WTC11 (cell line): Measurements from ENCODE around the gene ANKRD27. TPM values are rescaled to one million over a fixed set of nuclear protein-coding genes. Genes with fewer than 3 reads are reported as not detected.

Experiments
- ATAC-seq: fragments of 200-7000 bp; cut with Tn5 transposase; 2 replicates; pipeline ENCODE4 v1.10.0; 2021; ENCODE audit warnings: mild to moderate bottlenecking, moderate library complexity
- CTCF ChIA-PET: fragments of 300-600 bp; sonication (Branson Sonifier 250); formaldehyde crosslinking; loops from one replicate; lab custom pipeline; 2021; ENCODE audit warnings: antibody characterized with exemption; lab: Charles Lee
- POLR2A ChIA-PET: fragments of 350-600 bp; sonication (Branson Sonifier 250); formaldehyde crosslinking; loops from one replicate; lab custom pipeline; 2021; ENCODE audit warnings: antibody characterized with exemption; lab: Charles Lee
- DNase-seq: peaks from one replicate; pipeline ENCODE4 v3.0.0; 2021; ENCODE audit warnings: low spot score
- H3K27ac Mint-ChIP-seq: 2 replicates; pipeline ENCODE4 v1.8.0; 2021; ENCODE audit warnings: mixed read lengths
- H3K27me3 Mint-ChIP-seq: 2 replicates; pipeline ENCODE4 v1.8.0; 2021; ENCODE audit warnings: low read depth, mild to moderate bottlenecking, moderate library complexity, mixed read lengths
- H3K36me3 Mint-ChIP-seq: 2 replicates; pipeline ENCODE4 v1.8.0; 2021; ENCODE audit warnings: mixed read lengths
- H3K4me1 Mint-ChIP-seq: 2 replicates; pipeline ENCODE4 v1.8.0; 2022; ENCODE audit warnings: mixed read lengths
- H3K4me3 Mint-ChIP-seq: 2 replicates; pipeline ENCODE4 v1.8.0; 2021; ENCODE audit warnings: mild to moderate bottlenecking, moderate library complexity, mixed read lengths
- H3K9me3 Mint-ChIP-seq: 2 replicates; pipeline ENCODE4 v1.8.0; 2021; ENCODE audit warnings: mixed read lengths
- ARID4B ChIP-seq: sonication (generic); formaldehyde crosslinking; IDR thresholded peaks from 2 replicates; pipeline ENCODE4 v1.8.0; 2023; ENCODE audit warnings: missing genetic modification reagents, mild to moderate bottlenecking, borderline replicate concordance
- CBFB ChIP-seq: sonication (generic); formaldehyde crosslinking; IDR thresholded peaks from 2 replicates; pipeline ENCODE4 v1.8.1; 2022; ENCODE audit warnings: mild to moderate bottlenecking, low read depth, missing genetic modification reagents
- E2F1 ChIP-seq: sonication (generic); formaldehyde crosslinking; IDR thresholded peaks from 2 replicates; pipeline ENCODE4 v1.8.0; 2022; ENCODE audit warnings: mild to moderate bottlenecking, missing genetic modification reagents
- E2F4 ChIP-seq: sonication (generic); formaldehyde crosslinking; IDR thresholded peaks from 2 replicates; pipeline ENCODE4 v1.8.1; 2022; ENCODE audit warnings: low read depth, mild to moderate bottlenecking, moderate library complexity, missing genetic modification reagents, borderline replicate concordance
- ELF4 ChIP-seq: sonication (generic); formaldehyde crosslinking; IDR thresholded peaks from 2 replicates; pipeline ENCODE4 v1.8.1; 2022; ENCODE audit warnings: low read depth, mild to moderate bottlenecking, moderate library complexity, missing genetic modification reagents
- IRF1 ChIP-seq: sonication (generic); formaldehyde crosslinking; IDR thresholded peaks from 2 replicates; pipeline ENCODE4 v1.8.0; 2023; ENCODE audit warnings: missing genetic modification reagents
- IRF2 ChIP-seq: sonication (generic); formaldehyde crosslinking; IDR thresholded peaks from 2 replicates; pipeline ENCODE4 v1.8.0; 2022; ENCODE audit warnings: low read depth, missing genetic modification reagents, borderline replicate concordance
- MYBL2 ChIP-seq: sonication (generic); formaldehyde crosslinking; IDR thresholded peaks from 2 replicates; pipeline ENCODE4 v1.8.1; 2023; ENCODE audit warnings: mild to moderate bottlenecking, moderate library complexity, missing genetic modification reagents
- NFE2L1 ChIP-seq: sonication (generic); formaldehyde crosslinking; IDR thresholded peaks from 2 replicates; pipeline ENCODE4 v1.8.1; 2023; ENCODE audit warnings: missing genetic modification reagents
- NFYB ChIP-seq: sonication (generic); formaldehyde crosslinking; conservative IDR thresholded peaks from 2 replicates; pipeline ENCODE4 v1.8.0; 2022; ENCODE audit warnings: low read depth, missing genetic modification reagents
- OVOL2 ChIP-seq: fragments of 250-450 bp; sonication (Bioruptor Pico); IDR thresholded peaks from 2 replicates; pipeline ENCODE4 v1.9.0; 2021; ENCODE audit warnings: mild to moderate bottlenecking, borderline replicate concordance
- SMAD3 ChIP-seq: sonication (generic); formaldehyde crosslinking; IDR thresholded peaks from 2 replicates; pipeline ENCODE4 v1.8.0; 2022; ENCODE audit warnings: missing genetic modification reagents, mild to moderate bottlenecking, borderline replicate concordance
- SOX15 ChIP-seq: fragments of 250-450 bp; sonication (Bioruptor Pico); IDR thresholded peaks from 2 replicates; pipeline ENCODE4 v1.9.0; 2021; ENCODE audit warnings: mild to moderate bottlenecking
- USF2 ChIP-seq: sonication (generic); formaldehyde crosslinking; IDR thresholded peaks from 2 replicates; pipeline ENCODE4 v1.8.1; 2023; ENCODE audit warnings: mild to moderate bottlenecking, missing genetic modification reagents, moderate library complexity
- ZNF396 ChIP-seq: fragments of 250-450 bp; sonication (Bioruptor Pico); IDR thresholded peaks from 2 replicates; pipeline ENCODE4 v1.8.0; 2021; ENCODE audit warnings: mild to moderate bottlenecking, moderate library complexity, borderline replicate concordance
- ZNF416 ChIP-seq: fragments of 250-450 bp; sonication (Bioruptor Pico); IDR thresholded peaks from 2 replicates; pipeline ENCODE4 v1.9.0; 2021; ENCODE audit warnings: mild to moderate bottlenecking, inconsistent platforms
- ZNF671 ChIP-seq: fragments of 250-450 bp; sonication (Bioruptor Pico); IDR thresholded peaks from 2 replicates; pipeline ENCODE4 v1.8.0; 2021; ENCODE audit warnings: mild to moderate bottlenecking
- total RNA-seq: library from RNA; stranded (reverse); gene quantifications from 3 replicates; pipeline ENCODE4 v1.2.3, GENCODE V29; 2021

ANKRD27 gene
- total RNA-seq, 1 experiment from 2014 or later: 48.6 TPM

GRCh38 chr19:32686847-32687475 lies 12.0 kb upstream of the ANKRD27 start:
- H3K4me1 Mint-ChIP-seq: peaks cover 3% of the 10 kb centered on the region; the same call in 1 of the 2 replicates
- POLR2A ChIA-PET: no interaction called here
- H3K27ac Mint-ChIP-seq: no peak overlapping the region
- peaks cover 10% of the 10 kb centered on the region for H3K27me3 Mint-ChIP-seq
- TF ChIP-seq SOX15 (CRISPR knock-in tag) (no peak), OVOL2 (CRISPR knock-in tag) (no peak)
- ATAC-seq: no peak
- H3K9me3 Mint-ChIP-seq: no peaks in the 10 kb centered on the region
- H3K36me3 Mint-ChIP-seq: no peaks in the 10 kb centered on the region
- CTCF ChIA-PET: no interaction called here
- no peak overlapping the region for H3K4me3 Mint-ChIP-seq
- DNase-seq: no peak

GRCh38 chr19:32682317-32682716 lies 7.3 kb upstream of the ANKRD27 start:
- Mint-ChIP-seq H3K4me3 (no peak overlapping the region), H3K9me3 (no peaks in the 10 kb centered on the region), H3K27ac (no peak overlapping the region), H3K36me3 (no peaks in the 10 kb centered on the region), H3K4me1 (peaks cover 5% of the 10 kb centered on the region), H3K27me3 (peaks cover 19% of the 10 kb centered on the region)
- no peak for TF ChIP-seq IRF2 (CRISPR knock-in tag)
- TF ChIP-seq NFE2L1 (CRISPR knock-in tag): no peak
- no peak for TF ChIP-seq SMAD3 (CRISPR knock-in tag)
- TF ChIP-seq ELF4 (CRISPR knock-in tag): no peak
- TF ChIP-seq ARID4B (CRISPR knock-in tag): no peak
- TF ChIP-seq E2F1: no peak
- no peak for TF ChIP-seq IRF1 (CRISPR knock-in tag)
- TF ChIP-seq CBFB: no peak
- no peak for TF ChIP-seq ZNF416 (CRISPR knock-in tag)
- no peak for TF ChIP-seq ZNF671 (CRISPR knock-in tag)
- no peak for TF ChIP-seq USF2 (CRISPR knock-in tag)
- POLR2A ChIA-PET: no interaction called here
- DNase-seq (no peak), ATAC-seq (no peak)
- CTCF ChIA-PET: interaction anchor here (1.1 kb wide), 1 partner anchor 27 kb away, joined by 3 read pairs; no protein-coding TSS in a partner anchor

GRCh38 chr19:32680986-32681385 lies 6.0 kb upstream of the ANKRD27 start:
- no peak for DNase-seq
- POLR2A ChIA-PET: no interaction called here
- CTCF ChIA-PET: interaction anchor here (0.6 to 1.1 kb wide), 3 partner anchors 9 to 457 kb away, joined by 3 to 4 read pairs (median 3); no protein-coding TSS in a partner anchor

More at GRCh38 chr19:32680986-32681385, 6.0 kb upstream of the ANKRD27 start:
- ATAC-seq: no peak
- Mint-ChIP-seq H3K4me1 (peaks cover 10% of the 10 kb centered on the region), H3K9me3 (no peaks in the 10 kb centered on the region), H3K4me3 (no peak overlapping the region), H3K36me3 (no peaks in the 10 kb centered on the region), H3K27me3 (peaks cover 32% of the 10 kb centered on the region), H3K27ac (no peak overlapping the region)
- TF ChIP-seq MYBL2 (CRISPR knock-in tag) (no peak), ZNF396 (CRISPR knock-in tag) (no peak), E2F4 (CRISPR knock-in tag) (no peak), NFYB (CRISPR knock-in tag) (no peak)
